Activated T-helper 1 cell treated with anti-CD3 and anti-CD28 coated beads, Interleukin-2, amount 50 U/mL, for 16 hours (primary cell): ENCODE results near the gene SLC35F4.

Experiments used
- DNase-seq, 2 donors: peaks; one replicate each; pipeline ENCODE4 v3.0.0-alpha.2; 2020; ENCODE audit warnings: low read depth in 1 of 2, low spot score in 1 of 2

SLC35F4 gene

GRCh38 chr14:57637901-57638300, 228.0 kb downstream of the SLC35F4 start:
- no peak for DNase-seq

- no peak for DNase-seq
Observed at GRCh38 chr14:57634335-57634734, 231.6 kb downstream of the SLC35F4 start.

GRCh38 chr14:57632649-57633048, 233.2 kb downstream of the SLC35F4 start:
- no peak for DNase-seq

- no peak for DNase-seq
Observed at GRCh38 chr14:57617510-57617909, 248.4 kb downstream of the SLC35F4 start.

GRCh38 chr14:57612946-57613345, 252.9 kb downstream of the SLC35F4 start:
- DNase-seq: no peak

- DNase-seq: no peak
Observed at GRCh38 chr14:57611555-57612075, 254.3 kb downstream of the SLC35F4 start.

GRCh38 chr14:57610631-57611030, 255.3 kb downstream of the SLC35F4 start:
- no peak for DNase-seq

- no peak for DNase-seq
Observed at GRCh38 chr14:57609192-57610075, 256.5 kb downstream of the SLC35F4 start.

GRCh38 chr14:57607086-57607485, 258.8 kb downstream of the SLC35F4 start:
- no peak for DNase-seq

- no peak for DNase-seq
Observed at GRCh38 chr14:57583396-57583795, 282.5 kb downstream of the SLC35F4 start.

- no peak for DNase-seq
Observed at GRCh38 chr14:57582746-57583145, 283.1 kb downstream of the SLC35F4 start.

GRCh38 chr14:57578801-57579200, 287.1 kb downstream of the SLC35F4 start:
- DNase-seq: no peak

- no peak for DNase-seq
Observed at GRCh38 chr14:57576498-57576897, 289.4 kb downstream of the SLC35F4 start.

- DNase-seq: no peak
Observed at GRCh38 chr14:57575482-57575881, 290.4 kb downstream of the SLC35F4 start.

- DNase-seq: no peak
Observed at GRCh38 chr14:57574617-57575288, 291.1 kb downstream of the SLC35F4 start.

GRCh38 chr14:57573173-57573572, 292.7 kb downstream of the SLC35F4 start:
- no peak for DNase-seq

- no peak for DNase-seq
Observed at GRCh38 chr14:57568554-57568953, 297.3 kb downstream of the SLC35F4 start.

- DNase-seq: no peak
Observed at GRCh38 chr14:57567220-57567619, 298.7 kb downstream of the SLC35F4 start.

- no peak for DNase-seq
Observed at GRCh38 chr14:57560681-57561080, 305.2 kb downstream of the SLC35F4 start.

- DNase-seq: no peak
Observed at GRCh38 chr14:57559576-57559975, 306.3 kb downstream of the SLC35F4 start.

- DNase-seq: no peak
Observed at GRCh38 chr14:57549765-57550420, 316.0 kb downstream of the SLC35F4 start.
